PC-9 (cell line): Measurements from ENCODE around the gene DOLK.

Experiments used
- CTCF ChIP-seq: fragments of 200-600 bp; sonication (generic); conservative IDR thresholded peaks from 2 replicates; pipeline ENCODE4 v1.6.1; 2017; ENCODE audit warnings: mixed run types, antibody characterized with exemption, mild to moderate bottlenecking, moderate library complexity
- EZH2 ChIP-seq: fragments of 200-600 bp; sonication (generic); IDR thresholded peaks from 2 replicates; pipeline ENCODE4 v1.8.0; 2017; ENCODE audit warnings: antibody characterized with exemption, low read depth

- TF ChIP-seq CTCF (no peak), EZH2 (no peak)
Measured at GRCh38 chr9:128898845-128899565, 48.4 kb downstream of the DOLK start.
